Ishikawa (cell line): ENCODE results near the gene PSRC1.

Experiments
- CEBPB ChIP-seq: IDR thresholded peaks from 2 replicates; pipeline ENCODE4 v1.6.1; 2012
- CREB1 ChIP-seq: IDR thresholded peaks from 2 replicates; pipeline ENCODE4 v1.6.1; 2012; ENCODE audit warnings: low read depth
- EGR1 ChIP-seq: IDR thresholded peaks from 2 replicates; pipeline ENCODE4 v1.6.1; 2012
- EP300 ChIP-seq: IDR thresholded peaks from 2 replicates; pipeline ENCODE4 v1.6.1; 2012; ENCODE audit warnings: borderline replicate concordance
- FOXM1 ChIP-seq: IDR thresholded peaks from 2 replicates; pipeline ENCODE4 v1.6.1; 2012; ENCODE audit warnings: low read depth, borderline replicate concordance
- MAX ChIP-seq: IDR thresholded peaks from 2 replicates; pipeline ENCODE4 v1.6.1; 2012
- NFIC ChIP-seq: IDR thresholded peaks from 2 replicates; pipeline ENCODE4 v1.6.1; 2012
- RAD21 ChIP-seq: IDR thresholded peaks from 2 replicates; pipeline ENCODE4 v1.6.1; 2012; ENCODE audit warnings: low read depth
- REST ChIP-seq: IDR thresholded peaks from 2 replicates; pipeline ENCODE4 v1.6.1; 2012; ENCODE audit warnings: low read depth, mild to moderate bottlenecking
- TAF1 ChIP-seq: IDR thresholded peaks from 2 replicates; pipeline ENCODE4 v1.6.1; 2012; ENCODE audit warnings: low read depth, mild to moderate bottlenecking
- TCF12 ChIP-seq: IDR thresholded peaks from 2 replicates; pipeline ENCODE4 v1.6.1; 2012; ENCODE audit warnings: low read depth
- TEAD4 ChIP-seq: IDR thresholded peaks from 2 replicates; pipeline ENCODE4 v1.6.1; 2012
- USF1 ChIP-seq: IDR thresholded peaks from 2 replicates; pipeline ENCODE4 v1.6.1; 2012
- YY1 ChIP-seq: IDR thresholded peaks from 2 replicates; pipeline ENCODE4 v1.6.1; 2012; ENCODE audit warnings: low read depth
- ZBTB7A ChIP-seq: IDR thresholded peaks from 2 replicates; pipeline ENCODE4 v1.6.1; 2012; ENCODE audit warnings: low read depth

Gene PSRC1

GRCh38 chr1:109272831-109273547 lies 10.0 kb downstream of the PSRC1 start:
- TF ChIP-seq CEBPB (no peak), TAF1 (no peak), CREB1 (no peak), ZBTB7A (no peak), USF1 (no peak), EGR1 (no peak), TEAD4 (peak; percentile 28; the same call in 1 of the 2 replicates), FOXM1 (no peak)

- TF ChIP-seq FOXM1 = no peak
- TF ChIP-seq CEBPB = no peak
- no peak for TF ChIP-seq TEAD4
- TF ChIP-seq RAD21 = no peak
- TF ChIP-seq ZBTB7A = no peak
- TF ChIP-seq MAX = no peak
- no peak for TF ChIP-seq EGR1
- no peak for TF ChIP-seq NFIC
- no peak for TF ChIP-seq USF1
- no peak for TF ChIP-seq YY1
- no peak for TF ChIP-seq TCF12
- no peak for TF ChIP-seq REST
- no peak for TF ChIP-seq TAF1
- TF ChIP-seq CREB1 = no peak
- TF ChIP-seq EP300 = no peak
Observed at GRCh38 chr1:109272021-109272799, 10.7 kb downstream of the PSRC1 start.

- TF ChIP-seq CREB1 (no peak), FOXM1 (no peak), EP300 (no peak), YY1 (no peak)
Observed at GRCh38 chr1:109271458-109271857, 11.5 kb downstream of the PSRC1 start.

GRCh38 chr1:109270623-109271317 lies 12.2 kb downstream of the PSRC1 start:
- no peak for TF ChIP-seq CEBPB
- TF ChIP-seq TEAD4 = no peak
- no peak for TF ChIP-seq USF1
- TF ChIP-seq TAF1 = no peak

GRCh38 chr1:109269981-109270622 lies 12.8 kb downstream of the PSRC1 start:
- TF ChIP-seq ZBTB7A (no peak), TCF12 (no peak), MAX (no peak), FOXM1 (no peak)

GRCh38 chr1:109269212-109269980 lies 13.5 kb downstream of the PSRC1 start:
- no peak for TF ChIP-seq CEBPB
- no peak for TF ChIP-seq ZBTB7A
- TF ChIP-seq CREB1 = no peak
- no peak for TF ChIP-seq RAD21
- no peak for TF ChIP-seq TEAD4
- TF ChIP-seq USF1 = no peak
- no peak for TF ChIP-seq MAX
- no peak for TF ChIP-seq YY1
- TF ChIP-seq NFIC = no peak
- TF ChIP-seq TAF1 = no peak
- TF ChIP-seq EP300 = no peak
- TF ChIP-seq EGR1 = no peak
- TF ChIP-seq FOXM1 = no peak
- TF ChIP-seq TCF12 = no peak
- no peak for TF ChIP-seq REST
